KOPT-K1 (cell line): ENCODE results near the gene PEX6.

ENCODE experiments used
- H3K27ac ChIP-seq: fragments of 200-600 bp; sonication (generic); 2 replicates; pipeline ENCODE4 v1.5.1; 2016; ENCODE audit warnings: antibody characterized with exemption, mild to moderate bottlenecking, low read depth, low read length; ENCODE audit not compliant: poor library complexity, severe bottlenecking
- H3K36me3 ChIP-seq: fragments of 200-600 bp; sonication (generic); 2 replicates; pipeline ENCODE4 v1.5.1; 2017; ENCODE audit warnings: antibody characterized with exemption, mild to moderate bottlenecking, low read length, moderate library complexity; ENCODE audit not compliant: insufficient read depth
- H3K9me3 ChIP-seq: fragments of 200-600 bp; sonication (generic); 2 replicates; pipeline ENCODE4 v1.5.1; 2017; ENCODE audit warnings: antibody characterized with exemption, low read length, mild to moderate bottlenecking; ENCODE audit not compliant: insufficient read depth, poor library complexity, severe bottlenecking

The PEX6 gene

GRCh38 chr6:42938987-42939809 is 39.8 kb downstream of the PEX6 start:
- H3K36me3 ChIP-seq = peaks cover 100% of the 10 kb centered on the region
- H3K9me3 ChIP-seq = no peaks in the 10 kb centered on the region
- H3K27ac ChIP-seq = no peak overlapping the region

- Histone ChIP-seq H3K9me3 (no peaks in the 10 kb centered on the region), H3K27ac (no peak overlapping the region), H3K36me3 (peaks cover 100% of the 10 kb centered on the region)
Measured at GRCh38 chr6:42938428-42938796, 40.6 kb downstream of the PEX6 start.

GRCh38 chr6:42937548-42938427 is 41.2 kb downstream of the PEX6 start:
- H3K36me3 ChIP-seq = peaks cover 100% of the 10 kb centered on the region

GRCh38 chr6:42936398-42936797 is 42.6 kb downstream of the PEX6 start:
- no peaks in the 10 kb centered on the region for H3K9me3 ChIP-seq
- no peak overlapping the region for H3K27ac ChIP-seq
- H3K36me3 ChIP-seq = peaks cover 98% of the 10 kb centered on the region

More at GRCh38 chr6:42937548-42938427, 41.2 kb downstream of the PEX6 start:
- H3K9me3 ChIP-seq = no peaks in the 10 kb centered on the region
- H3K27ac ChIP-seq = no peak overlapping the region

- Histone ChIP-seq H3K27ac (no peak overlapping the region), H3K36me3 (peaks cover 87% of the 10 kb centered on the region), H3K9me3 (no peaks in the 10 kb centered on the region)
Measured at GRCh38 chr6:42935322-42935721, 43.7 kb downstream of the PEX6 start.

GRCh38 chr6:42933205-42933604 is 45.8 kb downstream of the PEX6 start:
- no peaks in the 10 kb centered on the region for H3K9me3 ChIP-seq
- H3K27ac ChIP-seq = no peak overlapping the region
- H3K36me3 ChIP-seq = peaks cover 66% of the 10 kb centered on the region

- peak overlapping the region; percentile 28 for H3K27ac ChIP-seq
Measured at GRCh38 chr6:42932412-42932811, 46.6 kb downstream of the PEX6 start.

GRCh38 chr6:42929821-42930360 is 49.1 kb downstream of the PEX6 start:
- peak overlapping the region; percentile 92 for H3K27ac ChIP-seq
- H3K9me3 ChIP-seq = no peaks in the 10 kb centered on the region
- H3K36me3 ChIP-seq = peaks cover 33% of the 10 kb centered on the region

More at GRCh38 chr6:42932412-42932811, 46.6 kb downstream of the PEX6 start:
- Histone ChIP-seq H3K36me3 (peaks cover 58% of the 10 kb centered on the region), H3K9me3 (no peaks in the 10 kb centered on the region)

- Histone ChIP-seq H3K36me3 (peaks cover 26% of the 10 kb centered on the region), H3K9me3 (no peaks in the 10 kb centered on the region), H3K27ac (peak within 1 kb of the TSS; percentile 92)
Measured at GRCh38 chr6:42928986-42929820, 49.8 kb downstream of the PEX6 start, which contains the start of gene CNPY3. Gene CNPY3 (plus strand): TSS chr6:42929480. CDS start chr6:42929571, 91 bp downstream.

GRCh38 chr6:42925248-42925857 is 53.6 kb downstream of the PEX6 start:
- Histone ChIP-seq H3K27ac (no peak overlapping the region), H3K9me3 (no peaks in the 10 kb centered on the region), H3K36me3 (no peaks in the 10 kb centered on the region)

- Histone ChIP-seq H3K9me3 (no peaks in the 10 kb centered on the region), H3K27ac (no peak overlapping the region), H3K36me3 (no peaks in the 10 kb centered on the region)
Measured at GRCh38 chr6:42923666-42924065, 55.3 kb downstream of the PEX6 start.

GRCh38 chr6:42921801-42922200 is 57.2 kb downstream of the PEX6 start:
- Histone ChIP-seq H3K36me3 (no peaks in the 10 kb centered on the region), H3K9me3 (no peaks in the 10 kb centered on the region), H3K27ac (no peak overlapping the region)

- Histone ChIP-seq H3K27ac (peak overlapping the region; percentile 63), H3K36me3 (no peaks in the 10 kb centered on the region), H3K9me3 (no peaks in the 10 kb centered on the region)
Measured at GRCh38 chr6:42916288-42916687, 62.7 kb downstream of the PEX6 start.

- Histone ChIP-seq H3K36me3 (no peaks in the 10 kb centered on the region), H3K9me3 (no peaks in the 10 kb centered on the region)
Measured at GRCh38 chr6:42915732-42916131, 63.2 kb downstream of the PEX6 start, which contains the start of gene PTCRA. Gene PTCRA (plus strand): TSS chr6:42916053. CDS start chr6:42916070, 17 bp downstream.

More at GRCh38 chr6:42915732-42916131, 63.2 kb downstream of the PEX6 start, which contains the start of gene PTCRA:
- H3K27ac ChIP-seq = peak within 1 kb of the TSS; percentile 63
